ENCODE measurements around the gene GLIS1.
A peak's percentile ranks its signal among the peaks of the same experiment; 100 is the strongest.

Gene GLIS1

DNA sequence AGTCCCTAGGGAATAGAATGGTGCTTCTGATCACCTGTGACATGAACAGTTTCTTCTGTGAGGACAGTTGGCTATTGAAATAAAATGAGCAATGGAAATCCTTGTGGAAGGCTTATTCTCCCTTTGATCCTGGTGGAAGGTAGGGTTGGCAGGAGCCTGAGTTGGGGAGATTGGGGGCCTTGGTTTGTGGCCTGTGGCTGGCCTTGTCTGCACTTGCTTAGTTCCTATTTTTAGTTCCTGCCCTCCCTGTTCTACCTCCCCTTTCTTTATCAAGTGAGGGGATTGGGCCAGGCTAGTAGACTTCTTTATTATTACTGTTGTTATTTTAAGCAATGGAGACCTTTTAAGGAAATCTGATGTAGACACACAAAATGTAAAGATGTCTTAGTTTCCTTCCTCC lies 271.6 kb downstream of the GLIS1 start:
- ATAC-seq, result no peak
- no peak for DNase-seq
- Mint-ChIP-seq H3K4me3 (no peak overlapping the region), H3K9me3 (no peaks in the 10 kb centered on the region), H3K4me1 (no peaks in the 10 kb centered on the region), H3K27me3 (no peaks in the 10 kb centered on the region), H3K27ac (peak overlapping the region in 1 of 2 donors; percentile 21)

DNA sequence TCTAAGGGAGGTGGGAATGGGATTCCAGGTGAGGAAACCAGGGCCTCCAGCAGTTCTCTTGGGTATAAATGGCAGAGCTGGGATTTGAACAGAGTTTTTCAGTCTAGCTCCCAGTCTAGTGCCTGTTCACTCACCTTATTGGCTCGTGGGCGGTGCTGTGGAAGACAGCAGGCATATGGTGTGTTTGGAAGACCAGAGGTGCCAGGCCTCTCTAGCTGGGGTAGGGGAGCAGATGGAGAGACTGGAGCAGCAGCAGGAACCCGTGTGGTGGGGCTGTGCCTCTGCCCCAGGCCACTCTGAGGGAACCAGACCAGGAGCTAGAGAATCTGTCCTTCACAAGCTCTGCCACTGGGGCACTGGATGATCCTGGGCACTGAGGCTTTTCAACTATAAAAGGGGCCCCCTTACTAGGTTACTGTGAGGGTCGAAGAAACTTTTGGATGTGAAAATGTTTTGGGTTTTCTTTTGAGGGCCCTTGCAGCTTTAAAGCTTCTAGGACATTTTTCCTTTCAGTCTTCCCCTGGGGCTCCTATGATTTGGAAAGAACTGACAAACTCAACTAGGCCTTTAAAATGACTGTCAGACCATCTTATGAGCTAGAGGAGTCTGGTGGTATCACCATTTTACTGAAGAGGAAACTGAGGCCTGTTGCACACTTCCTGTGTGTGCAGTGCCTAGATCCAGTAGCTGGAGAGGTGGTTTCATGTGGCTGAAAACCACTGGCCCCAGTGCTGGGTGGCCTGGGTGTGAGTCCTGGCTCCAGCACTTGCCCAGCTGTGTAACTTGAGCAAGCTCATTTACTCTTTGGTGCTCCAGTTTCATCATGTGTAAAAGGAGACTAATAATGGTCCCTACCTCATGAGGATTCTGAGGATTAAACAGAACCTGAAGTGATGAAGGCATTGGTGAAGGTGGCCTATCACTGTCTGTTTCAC lies 273.7 kb downstream of the GLIS1 start:
- Mint-ChIP-seq H3K4me1 (no peaks in the 10 kb centered on the region), H3K27ac (no peak overlapping the region), H3K4me3 (no peak overlapping the region), H3K27me3 (no peaks in the 10 kb centered on the region), H3K9me3 (no peaks in the 10 kb centered on the region)
- DNase-seq, result no peak
- no peak for ATAC-seq

DNA sequence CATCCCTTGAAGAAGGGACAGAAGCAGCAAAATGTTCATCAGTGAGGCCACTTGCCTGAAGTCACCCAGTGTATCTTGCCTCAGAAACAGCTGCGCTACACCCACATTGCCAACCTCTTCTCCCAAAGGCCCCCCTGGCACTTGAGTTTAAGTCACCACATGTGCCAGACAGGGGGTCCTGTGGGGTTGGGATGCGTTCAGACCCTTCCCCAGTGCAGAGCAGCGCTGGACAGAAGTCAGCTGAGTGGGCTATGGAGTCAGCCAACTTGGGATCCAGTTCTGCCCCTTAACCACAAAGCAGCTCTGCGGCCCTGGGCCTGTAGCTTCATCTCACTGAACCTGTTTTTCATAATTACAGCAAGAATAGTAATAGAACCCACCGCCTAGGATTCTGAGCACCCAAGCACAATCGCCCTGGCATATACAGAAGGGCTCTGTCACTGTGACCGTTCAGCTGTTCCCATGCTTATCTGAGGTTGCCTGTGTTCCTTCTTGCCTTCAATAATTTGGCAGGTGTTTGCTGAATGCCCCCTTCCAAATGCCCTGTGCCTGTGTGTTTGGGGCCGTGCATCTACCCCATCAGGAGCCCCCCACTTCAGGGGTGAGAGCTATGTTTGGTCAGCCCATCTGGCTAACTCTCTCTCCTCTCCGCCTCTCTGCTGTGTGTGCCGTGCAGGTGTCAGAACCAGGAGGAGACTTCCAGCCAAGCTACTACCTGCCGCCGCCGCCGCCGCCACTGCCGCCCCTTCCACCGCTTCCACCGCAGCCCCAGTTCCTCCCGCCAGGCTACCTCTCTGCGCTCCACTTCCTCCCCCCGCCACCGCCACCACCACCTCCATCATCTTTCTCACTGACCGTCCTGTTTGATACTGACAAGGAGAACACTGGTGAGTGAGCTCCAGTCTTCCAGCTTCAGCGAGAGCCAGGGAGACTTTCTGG lies 274.7 kb downstream of the GLIS1 start:
- Mint-ChIP-seq H3K4me1 (no peaks in the 10 kb centered on the region), H3K9me3 (no peaks in the 10 kb centered on the region), H3K27ac (no peak overlapping the region), H3K4me3 (no peak overlapping the region), H3K27me3 (no peaks in the 10 kb centered on the region)
- no peak for DNase-seq
- ATAC-seq, result no peak

- no peaks in the 10 kb centered on the region for H3K27me3 Mint-ChIP-seq
- ATAC-seq (no peak), DNase-seq (no peak)
- no peak overlapping the region for H3K4me3 Mint-ChIP-seq
- no peaks in the 10 kb centered on the region for H3K4me1 Mint-ChIP-seq
- H3K27ac Mint-ChIP-seq, result peak overlapping the region in 1 of 2 donors; percentile 79
- no peaks in the 10 kb centered on the region for H3K9me3 Mint-ChIP-seq
These were observed 276.0 kb downstream of the GLIS1 start for GRCh38 chr1:53462769-53463501.

GRCh38 chr1:53462193-53462592 lies 276.8 kb downstream of the GLIS1 start:
- H3K27ac Mint-ChIP-seq, result peak overlapping the region in 1 of 2 donors; percentile 52
- no peak for DNase-seq
- no peaks in the 10 kb centered on the region for H3K27me3 Mint-ChIP-seq
- no peaks in the 10 kb centered on the region for H3K4me1 Mint-ChIP-seq
- H3K4me3 Mint-ChIP-seq, result no peak overlapping the region
- ATAC-seq, result no peak
- H3K9me3 Mint-ChIP-seq, result no peaks in the 10 kb centered on the region

DNA sequence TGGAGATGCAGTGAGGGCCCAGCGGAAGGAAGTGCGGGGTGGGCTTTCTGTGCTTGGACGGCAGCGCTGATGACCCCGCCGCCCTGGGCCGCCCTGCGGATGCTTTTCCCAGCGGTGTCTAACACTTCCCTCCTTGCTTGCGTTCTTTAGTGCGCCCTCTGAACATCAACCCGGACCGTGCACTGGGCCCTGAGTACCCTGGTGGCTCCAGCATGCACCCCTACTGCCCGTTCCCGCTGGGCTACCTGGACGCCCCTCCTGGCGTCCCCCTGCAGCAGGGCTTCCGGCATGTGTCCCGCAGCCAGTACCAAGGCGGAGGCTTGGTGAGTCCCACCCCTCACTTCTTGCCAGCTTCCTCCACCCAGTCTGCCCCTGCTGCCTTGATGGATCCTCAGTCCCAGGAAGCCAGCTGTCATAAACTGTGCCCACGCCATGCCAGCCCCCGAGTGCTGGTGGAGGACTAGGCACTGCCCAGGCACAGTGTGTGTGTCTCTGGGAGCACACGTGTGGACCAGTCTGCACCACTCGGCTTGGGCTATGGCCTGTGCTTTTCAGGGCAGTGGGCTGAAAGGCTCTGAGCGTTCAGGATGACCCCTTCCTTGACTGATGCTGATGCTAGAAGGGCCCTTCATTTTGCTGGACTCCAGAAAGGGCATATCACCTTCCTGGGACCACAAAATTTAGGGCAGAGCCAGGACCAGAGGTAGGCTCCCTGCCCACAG lies 277.5 kb downstream of the GLIS1 start:
- no peaks in the 10 kb centered on the region for H3K4me1 Mint-ChIP-seq
- no peaks in the 10 kb centered on the region for H3K9me3 Mint-ChIP-seq
- peak; percentile 28 for ATAC-seq
- no peak overlapping the region for H3K4me3 Mint-ChIP-seq
- DNase-seq, result no peak
- no peak overlapping the region for H3K27ac Mint-ChIP-seq
- no peaks in the 10 kb centered on the region for H3K27me3 Mint-ChIP-seq

DNA sequence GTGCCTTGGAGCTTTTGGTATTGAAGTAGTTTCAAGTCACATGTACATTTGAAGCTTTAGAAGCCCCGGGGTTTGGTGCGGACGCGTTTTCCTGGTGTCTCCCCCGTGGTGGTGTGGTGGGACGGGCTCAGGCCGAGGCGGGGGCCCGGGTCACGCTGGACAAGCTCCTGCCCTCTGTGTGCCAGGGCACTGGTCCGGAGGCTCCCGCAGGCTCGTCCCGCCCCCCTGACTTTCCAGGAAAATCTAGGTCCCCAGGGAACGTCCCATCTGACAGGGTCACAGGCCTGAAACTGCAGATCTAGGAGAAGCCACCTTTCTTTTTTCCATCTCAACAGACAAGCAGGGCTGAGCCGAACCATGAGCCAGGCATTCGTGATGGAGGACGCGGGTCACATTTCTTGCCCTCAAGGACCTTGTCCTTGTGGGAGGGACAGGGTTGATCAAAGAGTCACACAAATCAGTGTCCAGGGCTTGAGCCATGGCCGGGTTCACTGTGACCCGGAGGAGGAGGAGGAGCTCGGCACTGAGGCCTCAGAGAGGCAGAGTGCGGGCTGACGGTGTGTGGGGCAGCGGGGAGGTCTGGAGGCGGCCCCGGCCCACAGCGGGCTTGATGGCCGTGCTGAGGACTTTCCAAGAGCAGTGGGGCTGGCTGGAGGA lies 278.2 kb downstream of the GLIS1 start:
- DNase-seq (no peak), ATAC-seq (no peak)
- Mint-ChIP-seq H3K27ac (no peak overlapping the region), H3K4me3 (no peak overlapping the region), H3K27me3 (no peaks in the 10 kb centered on the region), H3K4me1 (no peaks in the 10 kb centered on the region), H3K9me3 (no peaks in the 10 kb centered on the region)

GRCh38 chr1:53460211-53460634 lies 278.7 kb downstream of the GLIS1 start:
- Mint-ChIP-seq H3K9me3 (no peaks in the 10 kb centered on the region), H3K4me3 (no peak overlapping the region), H3K27ac (no peak overlapping the region), H3K4me1 (no peaks in the 10 kb centered on the region), H3K27me3 (no peaks in the 10 kb centered on the region)
- no peak for DNase-seq
- no peak for ATAC-seq

GRCh38 chr1:53459321-53460175 lies 279.4 kb downstream of the GLIS1 start, which contains the start of gene DMRTB1:
Gene DMRTB1, plus strand, starts transcription at chr1:53459399. Its CDS starts 55 bp downstream, at chr1:53459454.
- Mint-ChIP-seq H3K9me3 (no peaks in the 10 kb centered on the region), H3K4me3 (no peak within 1 kb of the TSS), H3K27ac (no peak within 1 kb of the TSS), H3K4me1 (no peaks in the 10 kb centered on the region), H3K27me3 (no peaks in the 10 kb centered on the region)
- ATAC-seq (peak; percentile 60), DNase-seq (no peak)

DNA sequence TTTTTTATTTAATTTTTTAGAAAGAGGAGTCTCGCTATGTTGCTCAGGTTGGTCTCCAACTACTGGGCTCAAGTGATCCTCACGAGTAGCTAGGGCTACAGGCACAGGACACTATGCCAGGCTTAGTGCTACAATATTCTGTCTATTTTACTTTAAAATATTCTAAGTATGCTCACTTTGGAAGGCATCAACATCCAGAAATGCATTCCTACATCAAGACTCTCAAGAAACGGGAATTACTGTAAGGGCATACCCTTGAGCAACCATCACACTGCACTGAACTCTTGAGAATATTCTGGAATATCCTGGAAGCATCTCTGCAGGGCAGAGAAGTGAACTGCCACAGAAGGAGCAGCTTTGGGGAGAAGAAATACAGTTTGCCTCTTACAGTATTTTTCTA lies 280.3 kb downstream of the GLIS1 start:
- H3K4me3 Mint-ChIP-seq, result no peak overlapping the region
- DNase-seq (no peak), ATAC-seq (no peak)
- H3K27ac Mint-ChIP-seq, result no peak overlapping the region
- H3K9me3 Mint-ChIP-seq, result no peaks in the 10 kb centered on the region
- H3K27me3 Mint-ChIP-seq, result no peaks in the 10 kb centered on the region
- H3K4me1 Mint-ChIP-seq, result no peaks in the 10 kb centered on the region

Data from stimulated activated naive CD8-positive, alpha-beta T cell treated with anti-CD3 and anti-CD28 coated beads, Interleukin-15, amount 100 ng/mL, for 72 hours (primary cell).